22Rv1 (cell line): ENCODE measurements around the gene BCL11B.

ENCODE experiments used
- CTCF ChIP-seq: fragments of 450-650 bp; IDR thresholded peaks from 2 replicates; pipeline ENCODE4 v1.5.1; 2017; ENCODE audit warnings: mild to moderate bottlenecking
- ZFX ChIP-seq: fragments of 450-650 bp; IDR thresholded peaks from 2 replicates; pipeline ENCODE4 v1.6.1; 2017; ENCODE audit warnings: antibody characterized with exemption, borderline replicate concordance

- TF ChIP-seq CTCF (no peak), ZFX (no peak)
Measured at GRCh38 chr14:99156090-99156425, 115.9 kb downstream of the BCL11B start.
